ENCODE measurements around the gene PIP5K1B.

DNA sequence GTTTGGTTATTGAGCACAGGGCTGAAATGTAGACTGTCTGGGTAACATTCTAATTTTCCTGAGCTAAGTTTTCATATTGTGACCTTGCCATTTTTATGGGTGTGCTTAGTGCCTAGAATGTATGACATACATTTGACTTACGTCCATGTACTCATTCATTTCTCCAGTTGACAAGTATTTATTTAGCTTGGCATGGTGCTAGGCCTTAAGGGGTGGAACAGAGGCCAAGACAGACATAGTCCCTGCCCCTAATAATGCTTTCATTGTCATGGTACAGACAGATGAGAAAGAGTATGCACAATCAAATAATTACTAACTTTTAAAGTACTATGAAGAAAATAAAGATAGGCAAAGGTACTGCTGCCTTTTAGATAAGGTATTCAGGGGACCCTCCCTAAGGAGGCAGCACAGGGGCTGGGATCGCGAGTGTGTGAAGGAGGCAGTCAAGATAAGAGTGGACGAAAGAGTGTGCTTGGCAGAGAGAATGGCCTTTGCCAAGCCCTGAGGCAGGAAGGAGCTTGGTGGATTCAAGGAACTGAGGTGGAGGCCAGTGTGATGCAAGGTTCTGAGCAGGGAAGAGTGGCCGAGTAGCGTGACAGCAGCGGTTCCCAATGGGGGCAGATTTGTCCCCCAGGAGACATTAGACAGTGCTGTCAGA lies 128.0 kb downstream of the PIP5K1B start:
- TF ChIP-seq, protein P1, sequence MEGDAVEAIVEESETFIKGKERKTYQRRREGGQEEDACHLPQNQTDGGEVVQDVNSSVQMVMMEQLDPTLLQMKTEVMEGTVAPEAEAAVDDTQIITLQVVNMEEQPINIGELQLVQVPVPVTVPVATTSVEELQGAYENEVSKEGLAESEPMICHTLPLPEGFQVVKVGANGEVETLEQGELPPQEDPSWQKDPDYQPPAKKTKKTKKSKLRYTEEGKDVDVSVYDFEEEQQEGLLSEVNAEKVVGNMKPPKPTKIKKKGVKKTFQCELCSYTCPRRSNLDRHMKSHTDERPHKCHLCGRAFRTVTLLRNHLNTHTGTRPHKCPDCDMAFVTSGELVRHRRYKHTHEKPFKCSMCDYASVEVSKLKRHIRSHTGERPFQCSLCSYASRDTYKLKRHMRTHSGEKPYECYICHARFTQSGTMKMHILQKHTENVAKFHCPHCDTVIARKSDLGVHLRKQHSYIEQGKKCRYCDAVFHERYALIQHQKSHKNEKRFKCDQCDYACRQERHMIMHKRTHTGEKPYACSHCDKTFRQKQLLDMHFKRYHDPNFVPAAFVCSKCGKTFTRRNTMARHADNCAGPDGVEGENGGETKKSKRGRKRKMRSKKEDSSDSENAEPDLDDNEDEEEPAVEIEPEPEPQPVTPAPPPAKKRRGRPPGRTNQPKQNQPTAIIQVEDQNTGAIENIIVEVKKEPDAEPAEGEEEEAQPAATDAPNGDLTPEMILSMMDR (conservative IDR thresholded peaks at IDR 0.05; ENCODE audit: low read depth, low read length): no peak
- no peak for TF ChIP-seq EZH2 (IDR thresholded peaks at IDR 0.05; ENCODE audit: borderline replicate concordance, low read depth, low read length, poor library complexity, severe bottlenecking)
